Panc1 (cell line): Measurements from ENCODE around the gene ADH1A. TPM values are rescaled to one million over a fixed set of nuclear protein-coding genes. Genes with fewer than 3 reads are reported as not detected.

Source experiments
- ATAC-seq: fragments of 200-7000 bp; cut with Tn5 transposase; 2 replicates; pipeline ENCODE4 v1.9.1; 2020; ENCODE audit warnings: mild to moderate bottlenecking, moderate library complexity
- BruUV-seq: library from RNA; stranded (reverse); fragments of 400-500 nt; replicated peaks from 2 replicates; lab custom pipeline; 2021; lab: Mats Ljungman, UMichigan
- CTCF ChIA-PET: fragments of 300-600 bp; sonication (Branson Sonifier 250); formaldehyde crosslinking; loops from one replicate; lab custom pipeline; 2022; ENCODE audit warnings: antibody characterized with exemption; lab: Charles Lee
- POLR2A ChIA-PET: fragments of 300-600 bp; sonication (Branson Sonifier 250); formaldehyde crosslinking; loops from one replicate; lab custom pipeline; 2022; ENCODE audit warnings: antibody characterized with exemption; lab: Charles Lee
- DNase-seq: peaks from one replicate; pipeline ENCODE4 v3.0.0-alpha.2; 2010; ENCODE audit warnings: low read depth, low spot score
- H3K27ac ChIP-seq: 2 replicates; pipeline ENCODE4 v1.5.1; 2011; ENCODE audit warnings: mild to moderate bottlenecking, low read length, inconsistent platforms
- H3K27me3 ChIP-seq: fragments of 200-500 bp; sonication (Bioruptor generic); 2 replicates; pipeline ENCODE4 v1.6.0; 2014; ENCODE audit warnings: low read length, inconsistent platforms; ENCODE audit not compliant: control insufficient read depth, insufficient read depth
- H3K36me3 ChIP-seq: fragments of 200-500 bp; sonication (Bioruptor generic); 2 replicates; pipeline ENCODE4 v1.5.1; 2014; ENCODE audit warnings: inconsistent platforms, mild to moderate bottlenecking, low read length, moderate library complexity; ENCODE audit not compliant: control insufficient read depth, insufficient read depth
- H3K4me1 ChIP-seq: 2 replicates; pipeline ENCODE4 v1.5.1; 2011; ENCODE audit warnings: inconsistent platforms, mild to moderate bottlenecking, low read length, moderate library complexity; ENCODE audit not compliant: control insufficient read depth, insufficient read depth
- H3K4me3 ChIP-seq, 2 experiments: 2 replicates each; pipeline ENCODE4 v1.5.1; 2011 to 2012; ENCODE audit warnings: low read depth in 2 of 2, low read length in 2 of 2, mild to moderate bottlenecking in 2 of 2, inconsistent platforms in 1 of 2, moderate library complexity in 1 of 2
- H3K9me3 ChIP-seq: fragments of 200-500 bp; sonication (Bioruptor generic); 2 replicates; pipeline ENCODE4 v1.5.1; 2014; ENCODE audit warnings: low read depth, mild to moderate bottlenecking, inconsistent platforms, low read length, moderate library complexity; ENCODE audit not compliant: control insufficient read depth, insufficient read depth
- CTCF ChIP-seq: fragments of 450-650 bp; IDR thresholded peaks from 2 replicates; pipeline ENCODE4 v1.5.1; 2017; ENCODE audit warnings: mild to moderate bottlenecking
- POLR2AphosphoS5 ChIP-seq: IDR thresholded peaks from 2 replicates; pipeline ENCODE4 v1.6.1; 2012; ENCODE audit warnings: mild to moderate bottlenecking, low read depth, low read length, moderate library complexity
- REST ChIP-seq, 2 experiments: IDR thresholded peaks; 2 replicates each; pipeline ENCODE4 v1.6.1; 2011 to 2012; ENCODE audit warnings: low read depth in 2 of 2, control low read depth in 1 of 2, low read length in 1 of 2, mild to moderate bottlenecking in 1 of 2, moderate library complexity in 1 of 2; ENCODE audit not compliant: insufficient read depth in 1 of 2
- SIN3A ChIP-seq: IDR thresholded peaks from 2 replicates; pipeline ENCODE4 v1.6.1; 2012; ENCODE audit warnings: low read depth, mild to moderate bottlenecking, low read length, moderate library complexity, borderline replicate concordance; ENCODE audit not compliant: insufficient read depth
- TCF7L2 ChIP-seq: IDR thresholded peaks from 2 replicates; pipeline ENCODE4 v1.6.1; 2011; ENCODE audit warnings: mild to moderate bottlenecking, low read depth, low read length, inconsistent platforms
- in situ Hi-C: cut with HindIII; loops from 2 replicates; pipeline ENCODE4 v1.10.0; 2016; ENCODE audit warnings: low sequenced_read_pairs, low pct_unique_long_range_greater_than_20kb
- intact Hi-C: fragments of 100-400 bp; cut with micrococcal nuclease; formaldehyde crosslinking; loops from one replicate; pipeline ENCODE4 v1.10.0; 2022; ENCODE audit not compliant: unreplicated experiment
- total RNA-seq: library from RNA; stranded (reverse); gene quantifications from one replicate; pipeline ENCODE4 v1.2.1, GENCODE V29; 2021; ENCODE audit not compliant: unreplicated experiment

ADH1A gene
- total RNA-seq, 1 experiment from 2014 or later: not detected

GRCh38 chr4:99317354-99317753, 26.6 kb upstream of the ADH1A start:
- DNase-seq (no peak), ATAC-seq (no peak)
- H3K27ac ChIP-seq: no peak overlapping the region
- no peaks in the 10 kb centered on the region for H3K9me3 ChIP-seq
- H3K36me3 ChIP-seq: no peaks in the 10 kb centered on the region
- no TSS peak for BruUV-seq
- TF ChIP-seq CTCF (no peak), TCF7L2 (no peak)
- CTCF ChIA-PET: no interaction called here
- intact Hi-C loops: no loop called here
- H3K27me3 ChIP-seq: no peaks in the 10 kb centered on the region
- no peak overlapping the region for H3K4me3 ChIP-seq
- no peaks in the 10 kb centered on the region for H3K4me1 ChIP-seq
- in situ Hi-C loops: no loop called here
- POLR2A ChIA-PET: interaction anchor here (0.7 kb wide), 1 partner anchor 28 kb away, joined by 3 read pairs; no protein-coding TSS in a partner anchor

GRCh38 chr4:99315839-99316238, 25.1 kb upstream of the ADH1A start:
- POLR2A ChIA-PET: no interaction called here
- CTCF ChIA-PET: no interaction called here
- no peak for TF ChIP-seq TCF7L2
- no peak for TF ChIP-seq CTCF
- TF ChIP-seq POLR2AphosphoS5: no peak
- TF ChIP-seq SIN3A: no peak
- no peak for TF ChIP-seq REST (IDR thresholded peaks at IDR 0.05; ENCODE audit: insufficient read depth in 1 of 2, low read depth in 2 of 2, low read length in 1 of 2)
- Histone ChIP-seq H3K36me3 (no peaks in the 10 kb centered on the region), H3K9me3 (no peaks in the 10 kb centered on the region), H3K4me3 (no peak overlapping the region), H3K4me1 (no peaks in the 10 kb centered on the region), H3K27ac (no peak overlapping the region), H3K27me3 (no peaks in the 10 kb centered on the region)
- intact Hi-C loops (no loop called here), in situ Hi-C loops (no loop called here)
- ATAC-seq (no peak), DNase-seq (no peak)
- BruUV-seq: no TSS peak
